HS-5 (cell line): ENCODE measurements around the gene FAM184A.
"Not testable (repeated sequence)": the region's sequence is repeated elsewhere in the genome, so short reads cannot be mapped to it uniquely, and the experiment has no call there.

Experiments
- DNase-seq: peaks from one replicate; pipeline ENCODE4 v3.0.0-alpha.2; 2012; ENCODE audit warnings: low read depth

Gene FAM184A

DNA sequence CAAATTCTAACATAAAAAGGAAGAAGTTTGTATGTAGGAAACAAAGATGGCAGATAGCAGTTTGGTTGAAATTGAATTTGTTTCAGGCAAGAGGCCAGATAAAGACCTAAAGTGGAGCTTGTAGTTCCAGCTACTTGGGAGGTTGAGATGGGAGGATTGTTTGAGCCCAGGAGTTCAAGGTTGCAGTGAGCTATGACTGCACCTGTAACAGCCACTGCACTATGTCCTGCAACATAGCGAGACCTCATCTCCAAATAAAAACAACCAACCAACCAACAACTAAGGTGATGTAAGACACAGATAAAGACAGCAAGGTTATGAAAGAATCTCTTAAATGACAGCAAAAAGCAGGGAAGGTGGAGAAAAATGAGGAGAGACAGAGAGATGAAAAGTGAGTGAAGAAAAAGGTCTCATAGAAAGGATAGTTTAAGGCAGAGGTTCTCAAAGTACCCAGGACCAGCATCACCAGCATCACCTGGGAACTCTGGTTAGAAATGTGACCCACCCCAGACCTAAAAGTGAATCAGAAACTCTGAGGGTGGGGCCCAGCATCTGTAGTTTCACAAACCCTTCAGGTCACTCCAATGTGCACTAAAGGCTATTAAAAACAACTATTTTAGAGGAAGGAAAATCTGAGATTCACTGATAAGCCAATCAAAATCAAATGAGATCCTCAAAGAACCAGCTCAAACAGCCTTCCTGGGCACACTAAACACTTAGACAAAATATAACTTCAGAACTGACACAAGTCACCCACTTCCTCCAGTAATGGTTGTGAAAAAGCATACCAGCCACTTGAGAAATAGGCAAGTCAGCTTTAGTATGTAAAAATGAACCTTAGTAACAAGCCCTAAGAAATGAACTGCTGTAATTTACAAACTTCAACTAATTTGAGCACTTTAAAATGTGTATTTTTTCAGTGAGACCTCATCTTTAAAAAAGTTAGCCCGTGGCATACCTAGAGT lies 57.6 kb downstream of the FAM184A start:
- DNase-seq: no peak

DNA sequence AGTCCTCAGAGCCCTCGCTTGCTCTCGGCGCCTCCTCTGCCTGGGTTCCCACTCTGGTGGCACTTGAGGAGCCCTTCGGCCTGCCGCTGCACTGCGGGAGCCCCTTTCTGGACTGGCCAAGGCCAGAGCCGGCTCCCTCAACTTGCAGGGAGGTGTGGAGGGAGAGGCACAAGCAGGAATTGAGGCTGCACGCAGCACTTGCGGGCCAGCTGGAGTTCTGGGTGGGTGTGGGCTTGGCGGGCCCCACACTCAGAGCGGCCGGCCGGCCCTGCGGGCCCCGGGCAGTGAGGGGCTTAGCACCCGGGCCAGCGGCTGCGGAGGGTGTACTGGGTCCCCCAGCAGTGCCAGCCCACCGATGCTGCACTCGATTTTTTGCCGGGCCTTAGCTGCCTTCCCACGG lies 63.3 kb downstream of the FAM184A start:
- not testable (repeated sequence) for DNase-seq

DNA sequence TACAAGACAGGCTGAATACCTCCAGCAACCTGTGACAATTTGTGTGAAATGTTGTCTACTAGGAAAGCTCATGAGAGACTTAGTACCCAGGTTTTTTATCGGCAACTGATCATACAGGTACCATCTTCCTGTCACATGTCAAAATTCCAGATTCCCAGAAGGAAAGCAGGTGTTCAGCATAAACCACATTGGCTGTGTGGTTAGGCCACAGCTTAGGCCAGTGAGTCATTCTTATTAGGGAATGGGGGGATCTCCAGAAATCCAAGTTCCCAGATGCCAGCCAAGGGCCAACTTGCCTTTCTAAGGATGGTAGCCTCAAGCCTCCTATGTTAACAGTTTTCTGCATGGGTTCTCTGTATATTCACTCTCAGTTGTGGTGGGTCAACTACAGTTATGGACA lies 65.9 kb downstream of the FAM184A start:
- DNase-seq: no peak

DNA sequence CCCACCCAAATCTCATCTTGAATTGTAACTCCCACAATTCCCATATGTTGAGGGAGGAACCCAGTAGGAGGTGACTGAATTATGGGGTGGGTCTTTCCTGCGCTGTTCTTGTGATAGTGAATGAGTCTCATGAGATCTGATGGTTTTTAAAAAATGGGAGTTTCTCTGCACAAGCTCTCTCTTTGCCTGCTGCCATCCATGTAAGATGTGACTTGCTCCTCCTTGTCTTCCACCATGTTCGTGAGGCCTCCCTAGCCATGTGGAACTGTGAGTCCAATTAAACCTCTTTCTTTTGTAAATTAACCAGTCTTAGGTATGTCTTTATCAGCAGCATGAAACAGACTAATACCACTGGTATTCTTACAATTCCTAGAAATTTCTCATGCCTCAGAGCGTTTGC lies 69.2 kb downstream of the FAM184A start:
- not testable (repeated sequence) for DNase-seq

DNA sequence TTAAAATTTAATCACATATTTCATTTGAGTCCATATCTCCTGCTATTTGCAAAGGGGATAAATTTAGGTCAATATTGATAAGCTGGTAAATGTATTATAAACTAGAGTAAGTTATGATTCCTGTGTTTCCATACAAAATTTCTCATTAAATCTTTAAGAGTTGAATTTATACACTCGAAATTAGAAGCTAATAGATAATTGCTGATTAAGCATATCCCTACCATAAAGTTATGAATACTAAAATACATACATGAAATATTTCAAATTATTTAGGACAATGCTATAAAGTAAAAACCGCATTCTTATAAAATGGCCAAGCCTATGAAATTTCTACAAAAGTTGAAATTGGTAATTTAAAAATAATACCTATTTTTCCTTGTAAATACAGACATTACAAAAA lies 71.5 kb downstream of the FAM184A start:
- DNase-seq: no peak

DNA sequence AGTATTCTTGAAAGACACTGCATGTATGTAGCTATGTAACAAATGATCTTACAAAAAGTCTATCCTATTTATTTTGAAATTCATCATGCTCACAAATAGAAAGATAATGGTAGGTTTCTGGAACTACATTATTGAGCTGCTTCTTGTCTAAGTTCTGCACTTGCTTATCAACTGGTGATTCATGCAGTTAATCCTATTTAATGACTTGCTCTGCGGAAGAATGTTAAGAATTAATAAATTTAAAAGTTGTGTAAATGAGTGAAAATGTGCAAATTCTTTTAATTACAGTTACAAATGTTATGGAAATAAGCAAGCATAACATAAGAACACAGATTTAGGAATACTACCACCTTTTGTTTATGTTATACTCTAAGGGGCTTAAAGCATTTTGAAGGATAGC lies 76.4 kb downstream of the FAM184A start:
- no peak for DNase-seq

DNA sequence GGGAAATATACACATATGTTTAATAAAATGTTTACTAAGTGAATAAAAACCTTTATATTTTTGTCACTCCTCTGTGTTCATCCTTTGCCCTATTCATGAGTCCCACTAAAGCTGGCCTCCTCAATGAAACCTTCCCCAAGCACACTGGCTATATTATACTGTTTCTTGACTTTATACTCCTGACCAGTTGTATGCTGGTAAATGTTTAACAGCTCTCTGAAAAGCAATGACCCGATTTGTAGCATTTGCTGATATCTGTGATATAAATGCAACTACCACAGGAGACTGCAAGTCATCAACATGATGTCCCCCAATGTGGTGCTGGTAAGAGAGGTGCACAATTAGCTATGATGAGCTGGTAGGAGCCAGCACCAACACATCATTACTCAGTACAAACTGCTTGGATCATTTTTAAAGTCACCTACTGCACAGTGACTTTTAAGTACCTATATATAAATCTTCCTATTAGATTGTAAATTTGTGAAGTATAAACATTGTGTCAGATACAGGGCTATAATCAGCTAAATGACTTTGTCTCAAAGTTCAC lies 78.9 kb downstream of the FAM184A start:
- DNase-seq: no peak

DNA sequence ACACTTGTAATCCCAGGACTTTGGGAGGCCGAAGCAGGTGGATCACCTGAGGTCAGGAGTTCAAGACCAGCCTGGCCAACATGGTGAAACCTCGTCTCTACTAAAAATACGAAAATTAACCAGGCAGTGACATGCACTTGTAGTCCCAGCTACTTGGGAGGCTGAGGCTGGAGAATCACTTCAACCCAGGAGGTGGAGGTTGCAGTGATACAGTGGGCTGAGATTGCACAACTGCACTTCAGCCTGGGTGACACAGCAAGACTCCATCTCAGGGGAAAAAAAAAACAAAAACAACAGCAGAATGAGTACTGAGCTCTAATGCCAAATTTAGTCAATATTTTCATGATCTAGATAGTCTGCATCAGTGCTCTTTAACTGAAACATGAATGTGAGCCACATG lies 81.0 kb downstream of the FAM184A start:
- DNase-seq: not testable (repeated sequence)

DNA sequence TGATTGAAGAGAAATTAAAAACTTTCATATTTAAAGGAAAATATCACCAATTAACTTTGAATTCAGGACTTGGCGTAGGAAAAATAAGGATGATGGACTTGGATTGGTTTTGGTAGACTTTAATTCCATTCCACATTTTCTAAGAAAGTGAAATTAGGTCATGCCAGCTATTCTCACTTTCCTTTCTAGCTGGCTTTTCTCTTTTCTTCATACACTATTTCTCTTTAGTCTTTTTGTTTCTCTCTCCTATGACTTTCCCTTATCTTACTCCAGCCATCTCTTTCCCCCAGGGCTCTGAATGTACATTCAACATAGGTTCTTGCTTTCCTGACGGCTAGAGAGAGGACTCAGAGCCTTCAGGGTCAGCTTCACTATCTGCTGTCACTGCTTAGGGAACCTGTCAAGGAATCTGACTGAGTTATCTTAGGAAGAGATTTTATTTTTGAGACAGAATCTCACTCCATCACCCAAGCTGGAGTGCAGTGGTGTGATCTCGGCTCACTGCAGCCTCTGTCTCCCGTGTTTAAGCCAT lies 82.1 kb downstream of the FAM184A start:
- no peak for DNase-seq

DNA sequence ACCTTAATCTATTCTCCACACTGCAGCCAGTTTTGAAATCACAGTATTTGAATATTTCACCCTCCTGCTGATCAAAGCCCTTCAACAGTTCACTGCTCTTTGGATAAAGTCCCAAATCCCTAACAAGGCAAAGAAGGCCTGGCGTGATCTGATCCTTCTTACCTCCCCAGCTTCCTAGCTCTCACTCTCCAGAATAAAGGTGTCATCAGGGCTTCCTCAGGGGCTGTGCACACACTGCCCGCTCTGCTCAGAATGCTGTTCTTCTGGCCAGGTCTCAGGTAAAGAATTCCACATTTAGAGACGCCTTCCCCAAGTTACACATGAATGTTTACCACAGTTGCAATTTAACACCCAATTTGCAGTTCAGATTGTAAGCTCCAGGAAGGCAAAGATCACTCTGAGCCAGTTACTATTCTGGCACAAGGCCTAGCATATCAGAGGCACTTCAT lies 84.6 kb downstream of the FAM184A start:
- no peak for DNase-seq

DNA sequence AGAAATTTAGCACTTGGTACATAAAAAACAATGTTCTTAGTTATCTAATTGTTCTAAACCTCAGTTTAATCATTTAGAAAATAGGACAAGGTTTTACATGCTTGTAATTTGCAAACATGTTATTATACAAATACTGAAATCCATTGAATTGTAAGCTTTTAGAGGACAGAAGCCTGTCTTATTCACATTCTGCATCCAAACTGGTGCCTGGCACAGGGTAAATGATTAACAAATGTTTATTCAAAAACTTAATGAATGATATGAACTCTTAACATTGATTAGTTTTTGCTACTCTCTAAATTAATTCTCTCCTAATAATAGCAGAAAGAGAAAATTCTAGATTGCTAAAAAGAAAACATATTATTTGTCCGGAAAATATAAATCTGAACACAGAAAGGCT lies 85.1 kb downstream of the FAM184A start:
- no peak for DNase-seq

DNA sequence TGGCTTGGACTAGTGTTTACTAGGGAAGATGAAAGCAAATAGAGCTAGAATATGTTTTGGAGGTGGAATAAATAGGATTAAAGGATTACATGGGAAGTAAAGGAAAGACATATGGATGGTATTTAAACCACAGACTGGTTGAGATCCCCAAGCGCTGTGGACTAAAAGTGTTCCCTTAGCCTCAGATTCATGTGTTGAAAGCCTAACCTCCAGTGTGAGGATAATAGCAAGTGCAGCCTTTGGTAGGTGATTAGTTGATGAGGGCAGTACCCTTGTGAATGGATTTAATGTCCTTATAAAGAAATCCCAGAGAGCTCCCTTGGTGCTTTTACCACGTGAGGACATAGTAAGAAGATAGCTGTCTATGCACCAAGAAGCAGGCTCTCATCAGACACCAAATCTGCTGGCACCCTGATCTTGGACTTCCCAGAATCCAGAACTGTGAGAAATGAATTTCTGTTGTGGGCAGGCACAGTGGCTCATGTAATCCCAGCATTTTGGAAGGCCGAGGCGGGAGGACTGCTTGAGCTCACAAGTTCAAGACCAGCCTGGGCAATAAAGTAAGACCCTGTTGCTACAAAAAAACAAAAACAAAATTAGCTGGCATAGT lies 86.2 kb downstream of the FAM184A start:
- no peak for DNase-seq

DNA sequence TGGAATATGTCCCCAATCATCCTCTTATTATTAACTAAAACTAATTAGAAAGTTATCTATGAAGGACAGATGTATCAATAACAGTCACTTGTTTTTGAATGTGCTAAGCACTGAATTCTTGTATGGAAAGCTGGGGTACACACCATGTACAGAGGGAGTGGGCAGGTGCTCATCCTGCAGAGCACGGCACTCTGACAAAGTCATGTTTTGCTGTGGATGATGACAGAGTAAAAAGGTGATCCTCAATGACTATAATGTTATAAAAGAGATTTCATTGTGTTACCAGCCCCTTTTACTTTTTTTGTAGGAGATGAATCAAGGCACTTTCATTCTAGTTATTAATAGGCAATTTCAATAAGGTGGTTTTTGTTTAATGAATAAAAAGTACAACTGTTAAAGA lies 92.2 kb downstream of the FAM184A start:
- no peak for DNase-seq

DNA sequence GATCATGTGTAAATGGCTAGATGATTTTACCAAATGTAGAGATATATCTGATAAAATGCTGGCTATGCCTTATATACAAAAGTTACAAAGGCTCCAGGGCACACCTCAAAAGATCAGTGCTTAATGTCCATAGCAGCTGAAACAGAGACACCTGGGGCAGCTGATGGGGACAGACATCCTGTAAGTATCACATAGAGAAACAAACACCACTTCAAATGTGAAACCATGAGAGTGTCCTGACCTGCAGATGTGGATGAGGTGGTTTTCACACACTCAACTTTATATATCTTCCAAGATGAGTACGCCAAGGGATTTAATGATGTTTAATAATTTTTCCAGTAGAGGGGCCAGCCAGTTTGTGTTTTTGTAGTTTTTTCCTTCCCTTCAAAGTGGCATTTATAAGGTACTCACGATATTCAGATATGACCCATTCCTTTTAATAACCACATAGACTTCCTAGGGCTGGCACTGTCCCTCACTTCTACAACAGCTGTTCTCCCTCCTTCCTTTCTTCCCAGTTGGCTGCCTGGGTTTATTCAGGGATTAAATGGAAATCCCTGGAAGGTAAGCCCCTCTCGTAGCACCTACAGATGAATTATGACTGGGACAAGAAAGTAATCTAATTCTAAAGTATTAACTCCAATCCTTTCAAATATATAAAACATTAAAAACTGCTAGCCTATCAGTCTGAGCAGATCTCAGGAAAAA lies 93.2 kb downstream of the FAM184A start:
- no peak for DNase-seq

DNA sequence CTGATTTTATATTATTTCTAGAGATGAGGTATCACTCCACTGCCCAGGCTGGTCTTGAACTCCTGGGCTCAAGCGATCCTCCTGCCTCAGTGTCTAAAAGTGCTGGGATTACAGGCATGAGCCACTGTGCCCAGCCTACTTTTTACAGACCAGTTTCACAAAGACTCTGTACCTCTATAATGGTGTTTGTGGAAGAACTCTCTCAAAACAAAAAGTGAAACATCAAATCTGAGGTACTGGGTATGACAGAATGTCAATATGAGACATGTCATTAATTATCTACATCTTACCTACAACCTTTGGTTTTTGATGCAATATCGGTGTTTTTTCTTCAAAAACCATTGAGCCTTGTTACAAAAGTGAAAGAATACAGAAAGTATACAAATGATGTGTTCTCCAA lies 94.1 kb downstream of the FAM184A start:
- no peak for DNase-seq

DNA sequence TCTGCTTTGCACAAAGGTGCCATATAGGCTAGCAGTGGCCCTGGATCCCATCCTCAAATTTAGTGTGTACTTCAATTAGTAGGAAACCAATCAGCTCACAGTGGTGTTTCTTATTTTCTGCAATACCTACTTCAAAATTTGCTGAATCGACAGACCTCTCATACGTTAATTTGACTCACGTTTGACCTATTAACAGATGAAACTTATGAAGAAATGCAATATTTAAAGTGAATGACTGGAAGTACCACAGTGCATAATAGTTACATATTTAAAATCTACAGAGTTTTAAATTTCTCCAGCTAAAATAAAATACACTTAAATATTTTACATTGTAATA lies 95.9 kb downstream of the FAM184A start:
- DNase-seq: no peak

DNA sequence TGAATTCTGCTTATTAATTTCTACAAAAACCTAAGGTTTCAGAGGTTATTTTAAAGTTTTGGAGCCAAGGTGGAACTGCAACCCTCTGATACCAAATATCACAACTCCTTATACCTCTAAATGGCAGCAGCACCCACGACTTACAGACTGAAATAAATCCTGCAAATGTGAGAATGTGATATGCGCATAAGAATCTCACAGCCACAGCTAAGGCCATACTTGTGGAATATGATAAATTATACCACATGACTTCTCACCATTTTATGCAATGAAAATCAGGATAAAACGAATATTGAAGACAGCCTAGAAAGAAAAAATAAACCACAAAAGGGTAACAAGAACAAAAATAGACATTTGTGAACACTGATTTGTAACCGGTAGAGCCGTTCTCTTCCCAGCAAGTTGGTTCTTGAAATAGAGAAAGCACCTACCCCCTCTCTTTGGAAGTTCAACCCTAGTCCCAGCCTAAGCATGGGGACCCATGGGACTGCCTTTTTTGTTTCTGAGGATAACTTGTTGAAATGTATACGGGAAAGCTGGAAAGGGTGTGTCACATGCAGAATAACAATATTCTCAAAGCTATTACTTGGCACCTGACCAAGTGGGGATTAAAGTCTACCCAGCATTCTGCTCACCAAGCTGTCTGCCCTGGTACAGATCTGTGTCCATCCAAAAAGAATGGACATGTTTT lies 96.4 kb downstream of the FAM184A start:
- DNase-seq: no peak

DNA sequence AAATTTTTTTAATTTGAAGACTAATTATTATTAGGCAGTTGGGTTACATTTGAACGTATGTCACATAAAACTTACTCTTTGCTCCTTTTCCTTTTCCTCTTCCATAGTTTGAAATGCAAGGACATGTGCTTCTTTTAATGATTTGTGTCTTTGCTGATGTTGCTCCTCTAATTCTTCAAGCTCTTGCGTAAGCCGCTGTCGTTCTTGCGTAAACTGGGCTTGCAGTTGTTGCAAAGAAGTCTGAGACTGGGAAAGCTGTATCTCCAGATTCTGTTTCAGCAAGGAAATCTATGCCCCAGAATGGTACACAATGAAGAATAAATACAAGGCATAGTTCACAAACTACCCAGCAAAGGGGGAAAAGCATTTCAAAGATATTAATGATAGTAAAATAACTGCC lies 98.4 kb downstream of the FAM184A start:
- no peak for DNase-seq

DNA sequence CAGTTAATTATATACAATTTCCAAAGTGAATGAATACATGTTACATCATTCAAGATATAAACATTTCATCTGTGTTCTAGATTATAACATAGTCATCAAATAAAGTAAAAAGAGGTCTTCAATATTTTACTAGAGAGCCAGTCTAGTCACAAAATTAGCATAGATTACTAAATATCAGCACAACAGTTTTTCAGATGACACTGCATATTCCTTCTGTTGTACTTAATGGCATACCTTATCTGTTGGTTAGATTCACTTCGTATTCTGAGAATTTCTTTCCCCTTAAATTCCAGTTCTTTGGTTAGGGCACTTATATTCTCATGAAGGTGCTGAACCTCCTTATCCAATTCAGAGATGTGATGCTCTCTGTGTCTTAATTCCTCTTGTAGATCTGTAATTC lies 103.7 kb downstream of the FAM184A start:
- no peak for DNase-seq

DNA sequence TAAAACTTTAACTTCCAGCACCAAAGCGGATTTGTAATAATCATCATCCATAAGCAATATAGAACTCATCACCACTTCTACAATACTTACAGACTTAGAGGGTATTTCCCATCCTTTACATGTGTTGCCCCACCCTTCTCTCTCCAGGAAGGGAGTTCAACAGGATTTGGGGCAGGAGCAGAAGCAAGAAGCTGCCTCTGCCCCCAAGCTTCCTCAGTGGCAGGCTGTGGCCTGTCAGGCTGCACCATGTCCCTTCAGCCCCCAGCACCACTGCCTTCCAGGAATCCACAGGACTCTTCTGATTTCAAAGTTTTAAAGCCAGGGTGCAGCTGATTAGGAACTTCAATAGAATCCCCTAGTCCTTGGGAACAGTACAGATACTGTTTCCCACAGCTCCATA lies 106.8 kb downstream of the FAM184A start:
- no peak for DNase-seq

DNA sequence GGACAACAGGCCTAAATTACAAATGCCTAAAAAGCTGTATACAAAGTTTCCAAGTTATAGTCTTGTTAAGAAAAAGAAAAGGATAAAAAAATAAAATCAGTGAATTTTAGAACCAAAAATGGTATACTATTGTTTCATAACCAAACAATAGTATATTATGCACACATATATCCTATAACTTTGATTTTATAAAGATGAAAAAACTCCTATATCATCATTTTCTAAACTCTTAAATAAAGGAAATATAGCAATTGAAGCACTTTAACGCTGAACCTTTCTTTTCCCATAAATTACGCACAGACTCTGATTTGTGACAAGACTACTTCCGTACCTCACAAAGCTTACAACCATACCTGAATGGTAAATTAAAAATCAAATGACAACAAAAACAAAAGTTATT lies 107.6 kb downstream of the FAM184A start:
- DNase-seq: no peak

DNA sequence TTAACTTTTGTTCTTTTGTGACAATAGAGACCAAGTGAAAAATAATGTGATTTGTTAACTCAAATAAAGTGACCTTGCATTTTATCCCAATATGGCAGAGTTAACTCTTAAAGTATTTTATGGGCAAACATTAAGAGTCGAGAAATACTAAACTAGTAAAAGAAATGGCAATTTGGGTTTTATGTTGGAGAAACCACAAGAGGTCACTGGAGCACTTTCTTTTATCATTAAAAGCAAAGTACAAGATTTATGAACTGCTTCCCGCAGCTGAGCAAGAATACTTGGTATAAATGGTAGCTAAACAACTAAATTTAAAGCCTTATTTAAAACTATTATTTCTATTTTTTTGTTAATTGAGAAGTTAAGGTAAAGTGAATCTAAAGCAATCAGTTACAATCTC lies 110.0 kb downstream of the FAM184A start:
- DNase-seq: peak; percentile 3
